ENCODE measurements around the gene MLLT1.

GRCh38 chr19:6270822-6271221, 9.0 kb downstream of the MLLT1 start:
- no peak for TF ChIP-seq CTCF (conservative IDR thresholded peaks at IDR 0.05; ENCODE audit: low read length)
- TF ChIP-seq EZH2phosphoT487 (IDR thresholded peaks at IDR 0.05; ENCODE audit: borderline replicate concordance): no peak

All from Loucy (cell line).